HG03565 (cell line): ENCODE data around the gene CNPY3.
"Not testable (repeated sequence)": the region's sequence is repeated elsewhere in the genome, so short reads cannot be mapped to it uniquely, and the experiment has no call there.

Experiments
- ATAC-seq: cut with Tn5 transposase; IDR thresholded peaks from one replicate; pipeline ENCODE4 v1.9.1; 2021; ENCODE audit warnings: mild to moderate bottlenecking, moderate library complexity; ENCODE audit not compliant: unreplicated experiment

Gene CNPY3

GRCh38 chr6:42928986-42929820, at the start of gene CNPY3:
Gene CNPY3 (plus strand): TSS chr6:42929480. CDS start chr6:42929571, 91 bp downstream.
- peak; percentile 63 for ATAC-seq

GRCh38 chr6:42880240-42880817, 49.0 kb upstream of the CNPY3 start:
- ATAC-seq, result not testable (repeated sequence)

GRCh38 chr6:42880871-42881270, 48.4 kb upstream of the CNPY3 start:
- not testable (repeated sequence) for ATAC-seq

DNA sequence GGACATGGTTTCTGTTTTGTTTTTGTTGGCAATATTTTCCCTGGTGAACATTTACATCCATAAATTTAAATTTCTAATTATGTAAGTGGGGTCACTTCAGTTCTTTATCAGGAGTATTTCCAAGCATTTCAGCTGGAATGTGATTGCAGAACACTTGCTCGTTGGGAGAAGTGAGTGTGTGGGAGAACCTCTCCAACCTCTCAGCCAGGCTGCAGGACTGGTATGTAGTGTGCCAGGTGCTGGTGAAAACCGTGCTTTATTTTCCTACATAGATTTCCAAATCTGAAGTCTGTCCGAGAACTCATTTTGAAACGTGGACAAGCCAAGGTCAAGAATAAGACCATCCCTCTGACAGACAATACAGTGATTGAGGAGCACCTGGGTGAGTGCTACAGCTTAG, 43.6 kb upstream of the CNPY3 start:
- no peak for ATAC-seq

DNA sequence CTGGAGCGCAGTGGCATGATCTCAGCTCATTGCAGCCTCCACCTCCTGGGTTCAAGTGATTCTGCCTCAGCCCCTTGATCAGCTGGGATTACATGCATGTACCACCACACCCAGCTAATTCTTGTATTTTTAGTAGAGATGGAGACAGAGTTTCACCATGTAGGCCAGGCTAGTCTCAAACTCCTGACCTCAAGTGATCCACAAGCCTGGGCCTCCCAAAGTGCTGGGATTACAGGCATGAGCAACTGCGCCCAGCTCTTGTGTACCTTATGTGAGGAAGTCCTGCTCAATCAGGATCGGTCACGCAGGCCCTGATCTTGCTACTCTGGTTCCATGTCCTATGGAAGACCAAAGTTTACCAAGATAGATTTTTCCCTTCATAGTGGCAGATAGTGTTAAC, 41.1 kb upstream of the CNPY3 start:
- not testable (repeated sequence) for ATAC-seq

GRCh38 chr6:42889815-42890214, 39.5 kb upstream of the CNPY3 start:
- no peak for ATAC-seq

- ATAC-seq, result peak; percentile 83
Measured at GRCh38 chr6:42890311-42891198, 38.7 kb upstream of the CNPY3 start.

DNA sequence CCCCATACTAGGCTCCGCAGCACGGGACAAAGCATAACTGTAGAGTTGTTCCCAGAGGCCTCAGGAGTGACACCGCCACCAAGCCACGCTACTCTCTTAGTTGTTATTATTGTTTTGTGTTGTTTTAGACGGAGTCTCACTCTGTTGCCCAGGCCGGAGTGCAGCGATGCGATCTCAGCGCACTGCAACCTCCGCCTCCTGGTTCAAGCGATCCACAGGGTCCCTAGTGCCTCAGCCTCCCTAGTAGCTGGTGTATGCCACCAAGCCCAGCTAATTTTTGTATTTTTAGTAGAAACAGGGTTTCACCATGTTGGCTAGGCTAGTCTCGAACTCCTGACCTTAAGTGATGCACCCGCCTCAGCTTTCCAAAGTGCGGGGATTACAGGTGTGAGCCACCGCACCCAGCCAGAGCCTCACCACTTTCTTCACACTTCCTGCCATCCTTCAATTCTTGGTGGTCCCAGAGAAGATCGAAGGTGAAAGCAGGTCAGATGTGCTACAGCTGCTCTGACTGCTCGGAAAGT, 38.0 kb upstream of the CNPY3 start:
- ATAC-seq, result no peak

DNA sequence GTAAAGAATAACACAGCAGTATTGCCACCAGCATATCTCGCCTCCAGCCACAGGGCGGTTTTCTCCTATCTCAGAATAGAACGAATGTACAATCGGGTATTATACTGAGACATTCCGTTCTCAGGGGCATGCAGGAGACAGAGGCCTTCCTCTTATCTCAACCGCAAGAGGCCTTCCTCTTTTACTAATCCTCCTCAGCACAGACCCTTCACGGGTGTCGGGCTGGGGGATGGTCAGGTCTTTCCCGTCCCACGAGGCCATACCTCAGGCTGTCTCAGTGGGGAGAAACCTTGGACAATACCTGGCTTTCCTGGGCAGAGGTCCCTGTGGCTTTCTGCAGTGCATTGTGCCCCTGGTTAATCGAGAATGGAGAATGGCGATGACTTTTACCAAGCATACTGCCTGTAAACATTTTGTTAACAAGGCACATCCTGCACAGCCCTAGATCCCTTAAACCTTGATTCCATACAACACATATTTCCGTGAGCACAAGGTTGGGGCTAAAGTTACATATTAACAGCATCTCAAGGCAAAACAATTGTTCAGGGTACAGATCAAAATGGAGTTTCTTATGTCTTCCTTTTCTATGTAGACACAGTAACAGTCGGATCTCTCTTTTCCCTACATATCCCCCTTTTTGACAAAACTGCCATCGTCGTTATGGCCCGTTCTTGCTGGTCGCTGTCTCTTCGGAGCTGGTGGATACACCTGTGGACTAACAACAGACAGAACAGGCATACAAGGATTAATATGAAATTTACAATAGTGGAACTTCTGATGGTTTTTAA, 35.0 kb upstream of the CNPY3 start:
- ATAC-seq, result not testable (repeated sequence)

GRCh38 chr6:42896178-42896719, 33.0 kb upstream of the CNPY3 start:
- ATAC-seq, result no peak

- no peak for ATAC-seq
Measured at GRCh38 chr6:42898891-42899361, 30.4 kb upstream of the CNPY3 start.

DNA sequence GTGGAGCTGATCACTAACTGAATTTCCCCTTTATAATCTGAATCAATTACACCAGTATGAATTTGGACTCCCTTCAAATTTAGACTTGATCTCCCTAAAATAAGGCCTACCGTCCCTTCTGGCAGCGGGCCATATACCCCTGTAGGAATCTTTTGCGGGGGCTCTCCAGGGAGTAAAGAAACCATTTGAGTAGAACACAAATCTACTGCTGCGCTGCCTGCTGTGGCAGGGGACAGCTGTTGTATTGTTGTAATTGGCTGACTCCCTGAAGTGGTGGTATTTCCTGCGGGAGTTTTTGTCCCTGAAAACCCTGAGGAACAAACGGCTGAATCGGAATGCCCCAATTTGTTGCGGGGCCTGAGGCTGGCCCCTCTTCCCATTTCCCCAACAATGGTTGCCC, 29.4 kb upstream of the CNPY3 start:
- no peak for ATAC-seq

- ATAC-seq, result no peak
Measured at GRCh38 chr6:42901538-42901957, 27.7 kb upstream of the CNPY3 start.

DNA sequence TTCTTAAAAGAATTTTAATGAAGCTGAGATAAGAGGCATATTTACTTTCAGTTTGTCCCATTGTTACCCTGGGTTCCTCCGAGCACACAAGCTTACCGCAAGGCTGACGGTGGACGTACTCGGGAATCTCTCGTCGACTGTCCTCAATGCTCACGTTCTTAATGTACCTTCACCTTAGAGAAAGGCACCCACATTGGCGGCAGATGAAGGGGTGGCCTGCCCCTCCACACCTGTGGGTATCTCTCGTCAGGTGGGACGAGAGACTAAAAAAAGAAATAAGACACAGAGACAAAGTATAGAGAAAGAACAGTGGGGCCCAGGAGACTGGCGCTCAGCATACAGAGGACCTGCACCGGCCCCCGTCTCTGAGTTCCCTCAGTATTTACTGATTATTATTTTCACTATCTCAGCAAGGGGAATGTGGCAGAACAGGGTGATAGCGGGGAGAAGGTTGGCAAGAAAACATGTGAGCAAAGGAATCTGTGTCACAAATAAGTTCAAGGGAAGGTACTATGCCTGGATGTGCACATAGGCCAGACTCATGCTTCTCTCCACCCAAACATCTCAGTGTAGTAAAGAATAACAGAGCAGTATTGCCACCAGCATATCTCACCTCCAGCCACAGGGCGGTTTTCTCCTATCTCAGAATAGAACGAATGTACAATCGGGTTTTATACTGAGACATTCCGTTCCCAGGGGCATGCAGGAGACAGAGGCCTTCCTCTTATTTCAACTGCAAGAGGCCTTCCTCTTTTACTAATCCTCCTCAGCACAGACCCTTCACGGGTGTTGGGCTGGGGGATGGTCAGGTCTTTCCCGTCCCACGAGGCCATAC, 26.6 kb upstream of the CNPY3 start:
- ATAC-seq, result not testable (repeated sequence)

DNA sequence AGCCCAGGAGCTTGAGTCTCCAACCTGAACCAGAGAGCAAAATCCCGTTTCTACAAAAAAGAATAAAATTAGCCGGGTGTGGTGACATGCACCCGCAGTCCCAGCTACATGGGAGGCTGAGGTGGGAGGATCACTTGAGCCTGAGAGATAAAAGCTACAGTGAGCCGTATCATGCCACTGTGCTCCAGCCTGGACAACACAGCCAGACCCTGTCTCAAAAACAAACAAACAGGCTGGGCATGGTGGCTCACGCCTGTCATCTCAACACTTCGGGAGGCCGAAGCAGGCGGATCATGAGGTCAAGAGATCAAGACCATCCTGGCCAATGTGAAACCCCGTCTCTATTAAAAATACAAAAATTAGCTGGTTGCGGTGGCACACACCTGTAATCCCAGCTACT, 24.8 kb upstream of the CNPY3 start:
- ATAC-seq, result no peak

- no peak for ATAC-seq
Measured at GRCh38 chr6:42907336-42907735, 21.9 kb upstream of the CNPY3 start.

DNA sequence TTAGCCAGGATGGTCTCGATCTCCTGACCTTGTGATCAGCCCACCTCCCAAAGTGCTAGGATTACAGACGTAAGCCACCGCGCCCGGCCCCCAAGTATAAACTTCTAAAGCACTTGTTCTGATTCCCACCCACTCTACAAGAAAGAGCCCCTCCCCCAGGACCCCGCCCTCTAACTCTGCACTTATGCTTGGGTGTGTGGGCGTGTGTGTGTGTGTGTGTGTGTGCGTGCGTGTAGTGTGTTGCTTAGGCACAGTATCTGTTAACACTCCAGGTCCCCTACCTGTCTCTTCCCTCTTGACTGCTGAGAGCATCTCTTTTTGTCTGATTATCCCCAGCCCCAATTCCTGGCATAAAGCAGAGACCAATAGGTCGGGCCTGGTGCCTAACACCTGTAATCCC, 19.4 kb upstream of the CNPY3 start:
- no peak for ATAC-seq

DNA sequence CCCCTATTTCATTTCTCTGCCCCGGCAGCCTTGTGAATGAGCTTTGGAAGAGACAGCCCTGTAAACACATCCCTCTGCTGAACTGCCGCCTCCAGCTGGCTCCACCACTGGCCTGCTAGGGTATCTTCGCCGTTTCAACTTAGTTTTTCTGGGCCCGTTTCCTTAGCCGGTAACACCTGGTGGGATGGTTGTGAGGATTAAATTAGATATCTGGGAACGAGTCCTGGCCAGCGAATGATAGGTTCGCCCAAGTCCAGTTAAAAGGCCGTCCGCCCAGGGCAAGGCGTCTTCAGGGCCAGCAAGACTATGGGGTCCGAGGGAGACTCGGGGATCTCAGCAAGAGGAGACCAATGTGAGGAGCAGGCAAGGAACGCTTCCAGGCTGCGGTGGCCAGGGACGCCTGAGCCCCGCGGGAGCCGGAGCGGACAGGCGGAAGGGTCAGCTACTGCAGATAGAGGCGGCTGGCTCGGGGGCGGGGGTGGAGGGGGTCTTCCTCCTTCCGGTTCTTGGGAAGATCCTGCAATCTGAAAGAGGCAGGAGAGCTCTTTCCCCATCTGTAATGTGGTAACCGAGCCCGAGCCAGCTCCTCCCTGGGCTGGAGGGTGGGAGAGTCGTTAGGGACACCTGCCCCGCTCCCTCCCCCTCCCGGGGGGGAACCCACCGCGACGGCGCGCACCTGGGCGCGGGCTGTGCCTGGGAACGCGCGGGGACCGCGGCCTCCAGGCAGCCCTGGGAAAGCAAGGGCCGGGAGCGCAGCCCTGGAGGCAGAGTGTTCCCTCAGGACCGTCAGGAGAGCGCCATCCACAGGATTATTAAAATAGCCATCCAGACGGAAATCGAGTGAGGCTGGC, 17.9 kb upstream of the CNPY3 start:
- ATAC-seq, result no peak
